Measurements from ENCODE around the gene CARS2.
A peak's percentile ranks its signal among the peaks of the same experiment; 100 is the strongest.

Gene CARS2

GRCh38 chr13:110649551-110649950, 56.4 kb downstream of the CARS2 start:
- DNase-seq, result no peak

GRCh38 chr13:110648848-110649421, 57.0 kb downstream of the CARS2 start:
- DNase-seq, result no peak

- DNase-seq, result peak; percentile 60
Measured at GRCh38 chr13:110648146-110648819, 57.6 kb downstream of the CARS2 start.

- no peak for DNase-seq
Measured at GRCh38 chr13:110647365-110647737, 58.6 kb downstream of the CARS2 start.

GRCh38 chr13:110646442-110647364, 59.2 kb downstream of the CARS2 start:
- no peak for DNase-seq

- DNase-seq, result no peak
Measured at GRCh38 chr13:110645750-110646149, 60.2 kb downstream of the CARS2 start.

GRCh38 chr13:110644892-110645521, 60.9 kb downstream of the CARS2 start:
- DNase-seq, result no peak

- DNase-seq, result no peak
Measured at GRCh38 chr13:110643768-110644421, 62.0 kb downstream of the CARS2 start.

GRCh38 chr13:110643324-110643723, 62.6 kb downstream of the CARS2 start:
- no peak for DNase-seq

GRCh38 chr13:110642291-110642981, 63.5 kb downstream of the CARS2 start:
- DNase-seq, result no peak

GRCh38 chr13:110641055-110642015, 64.6 kb downstream of the CARS2 start:
- no peak for DNase-seq

GRCh38 chr13:110640591-110641029, 65.3 kb downstream of the CARS2 start:
- no peak for DNase-seq

- no peak for DNase-seq
Measured at GRCh38 chr13:110639935-110640334, 66.0 kb downstream of the CARS2 start.

DNA sequence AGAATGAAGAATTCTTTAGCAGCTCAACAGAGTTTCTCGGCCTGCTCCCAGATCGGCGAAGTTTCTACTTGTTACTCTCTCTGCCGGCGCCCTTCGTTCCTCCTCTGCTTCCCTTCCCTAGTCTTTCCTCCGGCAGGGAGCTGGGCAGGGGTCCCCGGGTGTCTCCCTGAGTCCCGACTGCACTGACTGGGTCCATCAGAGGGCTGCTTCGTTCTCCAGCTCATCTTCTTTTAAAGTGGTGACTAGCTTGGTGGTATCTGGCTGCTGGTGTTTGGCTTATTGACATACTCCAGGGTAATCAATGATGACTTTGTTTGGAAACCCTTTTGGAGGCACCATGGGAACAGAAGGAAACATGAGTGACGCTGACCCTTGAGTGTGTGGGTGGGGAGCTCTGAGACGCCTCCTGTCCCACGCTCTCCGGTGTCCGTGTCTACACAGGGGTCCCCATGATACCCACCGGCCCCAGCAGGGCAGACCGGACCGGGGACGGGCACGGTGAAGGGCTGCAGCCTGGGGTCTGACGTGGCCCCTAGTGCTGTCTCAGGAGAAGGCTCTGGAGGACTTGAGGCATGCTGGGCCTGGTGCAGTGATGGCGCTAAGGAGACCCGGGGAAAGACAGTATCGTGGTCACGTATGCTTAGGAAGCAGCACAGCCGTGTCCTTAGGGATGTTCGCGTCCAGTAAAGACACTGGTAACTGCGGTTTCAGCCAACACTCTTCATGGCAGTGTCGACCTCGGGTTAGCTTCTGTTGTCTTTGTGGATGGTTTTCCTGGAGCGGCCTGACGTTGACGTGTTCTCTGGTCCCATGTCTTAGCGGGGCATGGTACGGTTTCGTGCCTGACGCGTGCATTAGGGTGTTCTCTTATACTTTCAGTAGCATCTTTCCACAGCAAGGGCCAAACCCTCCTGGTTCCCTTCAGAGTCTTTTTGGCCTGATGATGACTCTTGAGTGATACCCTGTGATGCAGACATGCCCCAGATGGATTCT, 66.8 kb downstream of the CARS2 start:
- DNase-seq, result no peak

GRCh38 chr13:110638257-110638656, 67.7 kb downstream of the CARS2 start:
- DNase-seq, result no peak

- DNase-seq, result no peak
Measured at GRCh38 chr13:110637747-110638146, 68.2 kb downstream of the CARS2 start.

GRCh38 chr13:110637275-110637674, 68.6 kb downstream of the CARS2 start:
- no peak for DNase-seq

DNA sequence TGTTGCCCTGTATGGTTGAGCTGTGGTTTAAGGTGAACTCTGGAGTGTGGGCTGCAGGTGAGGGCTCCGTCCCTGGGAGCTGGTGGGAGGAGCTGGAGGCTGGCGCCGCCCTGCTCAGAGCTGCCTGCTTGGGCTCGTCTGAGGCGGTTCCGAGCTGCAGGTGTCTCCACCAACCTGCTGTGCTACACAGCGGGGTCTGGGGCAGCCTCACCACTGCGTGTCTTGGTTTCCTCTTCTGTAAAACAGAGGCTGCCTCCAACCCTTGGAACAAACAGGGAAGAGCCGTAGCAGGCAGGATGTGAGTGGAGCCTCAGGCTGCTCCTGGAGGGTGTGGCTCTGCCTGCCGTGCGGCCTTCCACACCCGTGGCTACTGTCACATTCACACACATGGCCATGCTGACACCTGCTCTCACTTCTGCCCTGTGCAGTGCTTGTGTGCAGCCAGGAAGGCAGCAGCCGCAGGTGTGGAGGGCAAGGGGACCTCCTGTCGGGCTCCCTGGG, 69.2 kb downstream of the CARS2 start:
- DNase-seq, result no peak

DNA sequence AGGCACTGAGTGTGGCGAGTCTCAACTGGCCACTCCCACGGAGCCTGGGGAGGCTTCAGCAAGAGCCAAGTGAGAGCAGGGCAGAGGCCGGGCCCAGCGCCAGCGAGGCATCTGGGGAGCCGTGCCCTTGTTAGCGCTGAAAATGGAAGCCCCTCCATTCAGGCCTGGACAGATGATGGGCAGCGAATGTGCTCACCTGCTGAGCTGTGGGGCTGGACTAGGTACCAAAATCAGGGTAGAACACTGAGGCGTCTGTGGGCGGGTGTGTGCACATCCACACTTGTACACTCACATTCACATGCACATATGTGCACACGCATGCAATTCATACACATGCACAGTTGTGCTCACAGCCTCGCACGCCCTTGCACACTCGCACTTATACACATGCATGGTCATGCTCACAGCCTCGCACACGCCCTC, 69.9 kb downstream of the CARS2 start:
- DNase-seq, result no peak
